Jurkat, Clone E6-1 (cell line): ENCODE data around the gene DGKG.

Experiments used
- DNase-seq: peaks from one replicate; pipeline ENCODE4 v3.0.0-alpha.2; 2011; ENCODE audit warnings: low read depth, low spot score
- H3K4me3 ChIP-seq: 2 replicates; pipeline ENCODE4 v1.5.1; 2011; ENCODE audit warnings: mild to moderate bottlenecking, low read length, control low read depth, moderate library complexity

The DGKG gene

DNA sequence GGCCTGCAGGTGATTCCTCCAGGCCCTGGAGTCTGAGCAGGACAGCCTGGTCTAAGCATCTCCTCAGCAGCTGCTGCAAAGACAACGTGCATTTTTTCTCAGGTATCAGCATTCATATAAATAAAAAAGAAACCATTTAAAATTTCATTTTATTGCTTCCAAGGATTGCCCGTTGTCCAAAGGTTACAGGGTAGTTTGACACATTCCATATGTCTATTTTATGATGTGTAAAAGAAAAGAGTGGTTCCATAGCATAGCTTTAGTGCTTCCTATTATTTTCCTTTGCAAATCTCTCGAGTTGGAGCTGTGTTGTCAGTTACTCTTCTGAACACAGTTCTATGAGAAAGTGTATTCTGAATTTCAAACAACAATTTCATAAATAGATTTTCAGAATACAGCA, 7.2 kb upstream of the DGKG start:
- no peak overlapping the region for H3K4me3 ChIP-seq

DNA sequence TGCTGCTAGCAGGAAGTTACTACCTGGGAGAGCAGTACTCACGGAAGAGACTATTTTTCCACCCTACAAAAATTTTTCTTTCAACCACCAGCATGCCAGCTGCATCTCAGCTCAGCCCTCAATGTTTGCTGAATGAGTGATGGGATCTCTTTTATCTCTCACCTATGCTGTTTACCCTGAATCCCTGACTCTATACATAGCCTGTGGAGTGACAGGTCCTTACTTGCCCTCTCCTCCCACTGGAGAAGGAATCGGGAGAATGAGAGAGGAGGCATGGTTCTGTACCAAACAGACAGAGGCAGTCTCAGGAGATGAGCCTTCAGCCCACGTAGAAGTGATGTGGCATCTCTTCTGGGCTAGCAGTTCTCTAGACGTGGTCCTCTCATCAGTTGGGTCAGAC, 6.7 kb upstream of the DGKG start:
- no peak for DNase-seq
- H3K4me3 ChIP-seq, result no peak overlapping the region

More for the DNA sequence above, 7.2 kb upstream of the DGKG start:
- no peak for DNase-seq

DNA sequence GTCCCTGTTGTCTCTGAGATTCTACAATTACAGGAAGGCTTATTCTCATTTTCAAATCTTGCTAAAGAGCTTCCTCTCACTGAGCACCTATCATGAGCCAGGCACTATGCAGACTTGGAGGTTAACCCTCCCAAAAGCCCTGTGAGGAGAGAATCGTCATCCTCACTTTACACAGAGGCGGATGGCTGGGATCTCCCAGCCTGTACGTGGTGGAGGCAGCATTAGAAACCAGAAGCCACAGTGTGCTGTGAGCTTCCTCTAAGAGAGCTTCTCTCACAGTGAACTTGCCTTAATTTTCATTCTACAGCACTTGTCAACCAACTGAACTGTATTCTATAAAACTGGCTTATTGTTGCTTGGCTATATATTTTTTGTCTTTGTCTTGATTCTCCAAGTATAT, 6.1 kb upstream of the DGKG start:
- H3K4me3 ChIP-seq, result no peak overlapping the region
- DNase-seq, result no peak

DNA sequence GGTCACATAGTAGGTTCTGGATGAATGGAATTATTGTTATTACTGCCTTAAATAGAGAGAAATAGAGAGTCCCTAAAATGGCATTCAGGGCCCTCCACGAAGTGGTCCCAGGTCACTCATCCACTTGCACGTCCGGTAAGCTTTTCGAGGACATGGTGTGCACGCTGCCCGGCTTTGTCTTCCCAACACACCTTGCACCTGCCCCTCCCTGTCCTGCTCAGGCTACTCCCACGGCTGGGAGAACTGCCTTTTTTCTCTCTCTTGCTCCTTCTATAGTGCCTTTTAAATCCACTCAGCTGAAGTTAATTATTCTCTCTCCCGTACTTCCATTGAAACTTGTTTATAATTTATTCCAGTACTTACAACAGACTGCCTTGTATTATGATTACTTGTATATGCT, 5.6 kb upstream of the DGKG start:
- no peak for DNase-seq
- H3K4me3 ChIP-seq, result no peak overlapping the region

GRCh38 chr3:186366206-186366605, 4.2 kb upstream of the DGKG start:
- no peak overlapping the region for H3K4me3 ChIP-seq
- DNase-seq, result no peak

DNA sequence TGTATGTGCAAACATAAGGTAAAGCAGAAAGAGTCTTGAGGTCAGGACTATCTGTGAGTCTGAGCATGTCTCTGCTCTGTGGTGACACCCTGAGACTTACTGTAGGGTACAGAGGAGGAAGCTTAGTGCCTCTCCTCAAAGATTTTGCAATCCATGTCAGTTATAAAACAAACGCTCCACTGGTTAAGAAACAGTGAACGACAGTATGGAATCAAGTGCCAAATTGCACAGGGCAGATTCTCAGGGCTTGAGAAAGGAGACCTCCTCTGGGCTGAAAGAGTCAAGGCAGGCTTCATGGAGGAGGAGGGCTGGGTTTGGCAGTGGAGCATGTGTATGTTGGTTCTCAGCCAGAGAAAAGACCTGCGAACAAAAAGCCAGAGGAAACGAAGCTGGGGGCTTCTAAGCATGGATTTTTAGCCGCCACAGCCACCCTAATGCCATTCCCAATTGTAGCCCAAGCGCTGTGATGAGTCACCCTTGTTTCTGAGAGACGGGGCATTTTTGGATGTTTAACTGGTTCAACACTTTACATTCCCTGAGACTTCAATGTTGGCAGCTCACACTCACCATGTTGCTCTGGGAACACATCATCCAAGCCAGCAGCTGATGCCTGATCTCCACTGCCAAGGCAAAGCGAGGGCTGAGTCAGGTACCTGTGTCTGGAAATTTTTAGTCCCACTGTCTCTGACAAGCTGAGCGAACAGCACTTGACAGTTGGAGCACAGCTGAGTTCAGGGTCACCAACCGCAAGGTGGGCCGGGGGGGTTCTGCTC, 3.4 kb upstream of the DGKG start:
- H3K4me3 ChIP-seq, result no peak overlapping the region
- DNase-seq, result no peak

DNA sequence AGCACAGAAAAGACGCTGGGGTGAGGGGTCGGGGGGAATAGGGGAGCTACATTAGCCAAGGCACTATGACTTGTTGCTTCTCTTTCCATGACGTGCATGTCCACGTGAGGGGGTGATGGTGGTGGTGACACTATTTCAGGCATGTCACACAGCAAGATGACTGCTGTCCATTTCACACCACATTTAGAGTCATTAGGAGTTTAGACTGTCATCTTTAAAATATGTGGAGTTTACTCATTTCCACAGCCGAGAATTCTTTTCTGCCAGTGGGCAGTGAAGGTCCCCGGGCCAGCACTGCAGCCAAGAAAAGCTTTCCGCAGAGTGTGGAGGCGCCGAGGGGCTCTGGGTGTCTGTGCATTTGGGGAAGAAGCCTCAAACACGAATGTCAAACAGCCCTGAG, 954 bp upstream of the DGKG start:
- no peak overlapping the region for H3K4me3 ChIP-seq
- DNase-seq, result no peak

GRCh38 chr3:186362537-186362842, 456 bp upstream of the DGKG start:
- H3K4me3 ChIP-seq, result no peak overlapping the region
- no peak for DNase-seq

- DNase-seq, result no peak
Observed at GRCh38 chr3:186361246-186361761, 730 bp downstream of the DGKG start.

GRCh38 chr3:186360779-186361178, 1.3 kb downstream of the DGKG start:
- no peak for DNase-seq
- H3K4me3 ChIP-seq, result no peak overlapping the region

More at GRCh38 chr3:186361246-186361761, 730 bp downstream of the DGKG start:
- no peak overlapping the region for H3K4me3 ChIP-seq

- no peak overlapping the region for H3K4me3 ChIP-seq
- no peak for DNase-seq
Observed at GRCh38 chr3:186359078-186359477, 3.0 kb downstream of the DGKG start.

GRCh38 chr3:186356152-186356551, 5.9 kb downstream of the DGKG start:
- H3K4me3 ChIP-seq, result no peak overlapping the region
- DNase-seq, result no peak

- no peak overlapping the region for H3K4me3 ChIP-seq
- DNase-seq, result no peak
Observed at GRCh38 chr3:186354100-186354499, 7.9 kb downstream of the DGKG start.

DNA sequence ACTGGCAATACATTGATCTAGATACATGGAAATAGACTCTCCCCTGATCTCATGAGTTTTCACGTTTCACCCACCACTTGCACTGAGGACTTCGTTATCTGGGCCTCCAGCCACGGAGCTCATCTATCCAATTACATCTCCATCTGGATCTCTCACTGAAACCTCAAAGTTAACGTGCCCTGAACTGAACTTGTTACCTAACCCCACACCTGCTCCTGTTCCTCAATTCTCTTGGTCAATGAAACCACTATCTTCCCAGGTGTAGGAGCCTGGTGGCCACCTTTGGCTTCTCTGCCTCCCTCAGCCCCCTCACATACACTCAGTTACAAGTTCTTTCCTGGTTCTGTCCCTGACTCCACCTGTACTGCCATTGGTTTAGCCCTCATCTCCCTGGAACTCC, 9.7 kb downstream of the DGKG start:
- no peak overlapping the region for H3K4me3 ChIP-seq
- DNase-seq, result no peak

DNA sequence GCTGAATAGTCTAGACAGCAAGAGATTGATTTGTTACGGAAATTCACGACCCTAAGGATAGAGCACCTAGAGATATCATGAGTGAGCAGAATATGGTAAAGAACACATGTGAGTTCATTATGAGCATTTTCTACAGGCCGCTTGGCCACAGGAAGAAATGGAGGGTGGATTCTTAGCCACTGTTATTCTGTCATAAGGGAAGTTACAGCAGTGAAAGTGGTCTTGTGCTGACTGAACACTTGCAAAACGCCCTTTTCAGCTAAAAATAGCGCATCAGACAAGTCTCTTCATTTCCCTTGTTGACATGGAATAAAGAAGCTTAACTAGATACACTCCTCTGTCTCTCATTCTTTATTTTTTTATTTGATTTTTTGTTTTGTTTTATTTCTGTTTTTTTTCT, 19.8 kb downstream of the DGKG start:
- DNase-seq, result no peak
- no peak overlapping the region for H3K4me3 ChIP-seq

- DNase-seq, result no peak
- H3K4me3 ChIP-seq, result no peak overlapping the region
Observed at GRCh38 chr3:186340204-186340603, 21.8 kb downstream of the DGKG start.

- no peak overlapping the region for H3K4me3 ChIP-seq
- peak; percentile 39 for DNase-seq
Observed at GRCh38 chr3:186339180-186339918, 22.7 kb downstream of the DGKG start.

DNA sequence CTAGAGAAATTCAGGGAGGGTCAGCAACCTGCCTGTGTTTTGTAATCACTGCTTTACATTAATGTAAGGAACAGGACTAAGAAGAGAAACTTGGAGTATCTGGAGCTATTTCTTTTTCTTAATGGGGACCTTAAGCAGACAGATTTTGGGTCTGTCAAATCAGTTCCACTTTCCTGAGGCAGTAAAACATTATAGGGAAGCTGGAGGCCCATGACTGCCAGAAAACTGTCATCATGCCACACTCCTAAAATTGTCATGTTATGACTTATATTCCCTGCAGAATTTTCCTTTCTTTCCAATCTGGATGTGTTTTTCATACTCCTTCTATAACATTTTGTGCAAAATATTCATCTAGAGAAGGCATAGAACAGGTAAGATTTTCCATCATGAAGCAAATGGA, 28.8 kb downstream of the DGKG start:
- DNase-seq, result no peak
- no peak overlapping the region for H3K4me3 ChIP-seq

DNA sequence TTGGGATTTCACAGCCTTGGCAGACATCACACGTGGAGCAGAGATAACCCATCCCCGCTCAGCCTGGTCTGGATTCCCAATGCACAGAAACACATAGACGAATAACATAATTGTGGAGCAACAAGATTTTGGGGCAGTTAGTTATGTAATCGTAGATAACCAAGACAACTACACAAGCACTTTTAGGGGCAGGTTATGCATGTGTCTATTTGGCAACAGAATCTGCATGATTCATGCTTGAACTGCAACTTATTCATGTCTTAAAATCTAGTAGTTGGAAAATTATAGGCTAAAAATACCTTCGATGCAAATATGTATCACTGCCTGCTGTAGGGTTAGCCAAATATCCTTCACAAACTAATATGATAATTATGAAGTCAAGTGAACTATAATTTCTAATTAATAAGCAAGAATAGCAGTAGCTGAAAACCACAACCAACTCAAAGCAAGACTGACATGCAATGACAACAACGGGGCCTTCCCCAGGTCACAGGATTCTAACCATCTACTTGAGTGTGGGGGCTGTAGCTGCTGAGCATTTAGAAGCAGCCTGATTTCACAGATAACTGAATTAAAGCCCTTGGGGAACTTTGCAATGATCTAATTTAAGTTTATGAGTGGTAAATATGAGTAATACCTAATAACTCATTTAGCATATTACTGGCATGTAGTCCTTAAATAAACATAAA, 31.1 kb downstream of the DGKG start:
- no peak overlapping the region for H3K4me3 ChIP-seq
- no peak for DNase-seq

- DNase-seq, result no peak
- H3K4me3 ChIP-seq, result no peak overlapping the region
Observed at GRCh38 chr3:186329589-186329988, 32.4 kb downstream of the DGKG start.
